Neural cell (in vitro differentiated cells): ENCODE data around the gene SUPT3H. TPM values are rescaled to one million over a fixed set of nuclear protein-coding genes. Genes with fewer than 3 reads are reported as not detected.

Experiments used
- H2AFZ ChIP-seq: fragments of 200-600, 300-800 bp; sonication (generic), shearing (Covaris generic); 2 replicates; pipeline ENCODE4 v1.6.0; 2014; ENCODE audit warnings: low read depth, mild to moderate bottlenecking, antibody characterized with exemption, low read length, moderate library complexity
- H3F3A ChIP-seq: fragments of 200-600 bp; shearing (Covaris generic); 2 replicates; pipeline ENCODE4 v1.6.1; 2016; ENCODE audit warnings: mild to moderate bottlenecking, moderate library complexity, mixed read lengths, antibody characterized with exemption, low read length; ENCODE audit not compliant: insufficient read depth, poor library complexity, severe bottlenecking
- H3K27ac ChIP-seq: fragments of 200-600, 300-800 bp; sonication (generic), shearing (Covaris generic); 2 replicates; pipeline ENCODE4 v1.5.1; 2014; ENCODE audit warnings: mild to moderate bottlenecking, low read length, moderate library complexity
- H3K27me3 ChIP-seq: fragments of 300-800, 200-600 bp; sonication (generic), shearing (Covaris generic); 2 replicates; pipeline ENCODE4 v1.6.0; 2014; ENCODE audit warnings: mild to moderate bottlenecking, low read depth, low read length, moderate library complexity; ENCODE audit not compliant: insufficient read depth
- H3K36me3 ChIP-seq: fragments of 300-800, 200-600 bp; sonication (generic), shearing (Covaris generic); 2 replicates; pipeline ENCODE4 v1.5.1; 2014; ENCODE audit warnings: mild to moderate bottlenecking, antibody characterized with exemption, low read length, moderate library complexity; ENCODE audit not compliant: insufficient read depth
- H3K4me2 ChIP-seq: fragments of 300-800, 200-600 bp; sonication (generic), shearing (Covaris generic); 2 replicates; pipeline ENCODE4 v1.6.0; 2014; ENCODE audit warnings: mild to moderate bottlenecking, low read length
- H3K4me3 ChIP-seq: fragments of 300-800, 200-600 bp; sonication (generic), shearing (Covaris generic); 2 replicates; pipeline ENCODE4 v1.5.1; 2014; ENCODE audit warnings: mild to moderate bottlenecking, low read length, moderate library complexity
- H3K79me2 ChIP-seq: fragments of 200-600 bp; shearing (Covaris generic); replicated peaks from 2 replicates; pipeline ENCODE4 v1.6.0; 2014; ENCODE audit warnings: mild to moderate bottlenecking, low read length, moderate library complexity; ENCODE audit not compliant: insufficient read depth
- H3K9ac ChIP-seq: fragments of 300-800, 200-600 bp; sonication (generic), shearing (Covaris generic); 2 replicates; pipeline ENCODE4 v1.6.1; 2016; ENCODE audit warnings: mild to moderate bottlenecking, low read length, mixed read lengths
- H3K9me2 ChIP-seq: fragments of 200-600 bp; shearing (Covaris generic); 2 replicates; pipeline ENCODE4 v1.6.1; 2016; ENCODE audit warnings: mild to moderate bottlenecking, low read length, mixed read lengths; ENCODE audit not compliant: insufficient read depth
- H3K9me3 ChIP-seq: fragments of 200-600, 300-800 bp; sonication (generic), shearing (Covaris generic); 2 replicates; pipeline ENCODE4 v1.6.1; 2016; ENCODE audit warnings: mild to moderate bottlenecking, mixed run types, low read length, moderate library complexity, mixed read lengths
- H4K20me1 ChIP-seq: fragments of 200-600 bp; shearing (Covaris generic); 2 replicates; pipeline ENCODE4 v1.6.1; 2016; ENCODE audit warnings: mild to moderate bottlenecking, mixed run types; ENCODE audit not compliant: insufficient read depth
- EP300 ChIP-seq: fragments of 450-650 bp; conservative IDR thresholded peaks from 2 replicates; pipeline ENCODE4 v1.6.1; 2014; ENCODE audit warnings: antibody characterized with exemption, mild to moderate bottlenecking, moderate library complexity; ENCODE audit not compliant: poor library complexity, severe bottlenecking
- EZH2 ChIP-seq: fragments of 200-600, 300-800 bp; shearing (Covaris generic), sonication (generic); IDR thresholded peaks from 2 replicates; pipeline ENCODE4 v1.6.1; 2014; ENCODE audit warnings: antibody characterized with exemption, low read length, borderline replicate concordance, mild to moderate bottlenecking; ENCODE audit not compliant: insufficient read depth, poor library complexity, severe bottlenecking
- MXI1 ChIP-seq: fragments of 450-650 bp; conservative IDR thresholded peaks from 2 replicates; pipeline ENCODE4 v1.6.1; 2014; ENCODE audit warnings: antibody characterized with exemption, mild to moderate bottlenecking; ENCODE audit not compliant: poor library complexity, severe bottlenecking
- POLR2AphosphoS5 ChIP-seq: IDR thresholded peaks from 2 replicates; pipeline ENCODE4 v1.6.1; 2012
- RAD21 ChIP-seq: fragments of 450-650 bp; conservative IDR thresholded peaks from 2 replicates; pipeline ENCODE4 v1.6.1; 2014; ENCODE audit warnings: antibody characterized with exemption, mild to moderate bottlenecking, moderate library complexity
- SMC3 ChIP-seq: fragments of 450-650 bp; conservative IDR thresholded peaks from 2 replicates; pipeline ENCODE4 v1.6.1; 2014; ENCODE audit warnings: antibody characterized with exemption, mild to moderate bottlenecking, moderate library complexity; ENCODE audit not compliant: poor library complexity
- TAF1 ChIP-seq: IDR thresholded peaks from 2 replicates; pipeline ENCODE4 v1.6.1; 2012; ENCODE audit warnings: low read depth
- polyA plus RNA-seq: library from polyadenylated mRNA; depleted of rRNA; stranded (reverse); fragments of >200 nt; gene quantifications from 2 replicates; pipeline ENCODE4 v1.2.3, GENCODE V29; 2014
- TF ChIP-seq, protein P1 (sequence below): IDR thresholded peaks from 2 replicates; pipeline ENCODE4 v1.6.1; 2012; ENCODE audit warnings: borderline replicate concordance
- TF ChIP-seq, protein P2 (sequence below): fragments of 450-650 bp; IDR thresholded peaks from 2 replicates; pipeline ENCODE4 v1.5.1; 2014; ENCODE audit warnings: antibody characterized with exemption, mild to moderate bottlenecking, moderate library complexity; ENCODE audit not compliant: poor library complexity, severe bottlenecking

SUPT3H gene
- polyA plus RNA-seq, 1 donor from 2014 or later = 6.8 TPM

- Histone ChIP-seq H3K27ac (no peak overlapping the region), H3K36me3 (no peaks in the 10 kb centered on the region), H3K79me2 (no peaks in the 10 kb centered on the region), H3K4me2 (no peak overlapping the region), H4K20me1 (no peaks in the 10 kb centered on the region), H3K27me3 (no peaks in the 10 kb centered on the region), H3K9me3 (no peaks in the 10 kb centered on the region), H3F3A (no peaks in the 10 kb centered on the region), H3K9ac (no peak overlapping the region), H3K9me2 (no peaks in the 10 kb centered on the region), H3K4me3 (no peak overlapping the region), H2AFZ (no peak overlapping the region)
- TF ChIP-seq POLR2AphosphoS5 = no peak
- no peak for TF ChIP-seq EP300
- no peak for TF ChIP-seq SMC3
- TF ChIP-seq, protein P1, sequence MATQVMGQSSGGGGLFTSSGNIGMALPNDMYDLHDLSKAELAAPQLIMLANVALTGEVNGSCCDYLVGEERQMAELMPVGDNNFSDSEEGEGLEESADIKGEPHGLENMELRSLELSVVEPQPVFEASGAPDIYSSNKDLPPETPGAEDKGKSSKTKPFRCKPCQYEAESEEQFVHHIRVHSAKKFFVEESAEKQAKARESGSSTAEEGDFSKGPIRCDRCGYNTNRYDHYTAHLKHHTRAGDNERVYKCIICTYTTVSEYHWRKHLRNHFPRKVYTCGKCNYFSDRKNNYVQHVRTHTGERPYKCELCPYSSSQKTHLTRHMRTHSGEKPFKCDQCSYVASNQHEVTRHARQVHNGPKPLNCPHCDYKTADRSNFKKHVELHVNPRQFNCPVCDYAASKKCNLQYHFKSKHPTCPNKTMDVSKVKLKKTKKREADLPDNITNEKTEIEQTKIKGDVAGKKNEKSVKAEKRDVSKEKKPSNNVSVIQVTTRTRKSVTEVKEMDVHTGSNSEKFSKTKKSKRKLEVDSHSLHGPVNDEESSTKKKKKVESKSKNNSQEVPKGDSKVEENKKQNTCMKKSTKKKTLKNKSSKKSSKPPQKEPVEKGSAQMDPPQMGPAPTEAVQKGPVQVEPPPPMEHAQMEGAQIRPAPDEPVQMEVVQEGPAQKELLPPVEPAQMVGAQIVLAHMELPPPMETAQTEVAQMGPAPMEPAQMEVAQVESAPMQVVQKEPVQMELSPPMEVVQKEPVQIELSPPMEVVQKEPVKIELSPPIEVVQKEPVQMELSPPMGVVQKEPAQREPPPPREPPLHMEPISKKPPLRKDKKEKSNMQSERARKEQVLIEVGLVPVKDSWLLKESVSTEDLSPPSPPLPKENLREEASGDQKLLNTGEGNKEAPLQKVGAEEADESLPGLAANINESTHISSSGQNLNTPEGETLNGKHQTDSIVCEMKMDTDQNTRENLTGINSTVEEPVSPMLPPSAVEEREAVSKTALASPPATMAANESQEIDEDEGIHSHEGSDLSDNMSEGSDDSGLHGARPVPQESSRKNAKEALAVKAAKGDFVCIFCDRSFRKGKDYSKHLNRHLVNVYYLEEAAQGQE = no peak
- TF ChIP-seq MXI1 = no peak
- TF ChIP-seq, protein P2, sequence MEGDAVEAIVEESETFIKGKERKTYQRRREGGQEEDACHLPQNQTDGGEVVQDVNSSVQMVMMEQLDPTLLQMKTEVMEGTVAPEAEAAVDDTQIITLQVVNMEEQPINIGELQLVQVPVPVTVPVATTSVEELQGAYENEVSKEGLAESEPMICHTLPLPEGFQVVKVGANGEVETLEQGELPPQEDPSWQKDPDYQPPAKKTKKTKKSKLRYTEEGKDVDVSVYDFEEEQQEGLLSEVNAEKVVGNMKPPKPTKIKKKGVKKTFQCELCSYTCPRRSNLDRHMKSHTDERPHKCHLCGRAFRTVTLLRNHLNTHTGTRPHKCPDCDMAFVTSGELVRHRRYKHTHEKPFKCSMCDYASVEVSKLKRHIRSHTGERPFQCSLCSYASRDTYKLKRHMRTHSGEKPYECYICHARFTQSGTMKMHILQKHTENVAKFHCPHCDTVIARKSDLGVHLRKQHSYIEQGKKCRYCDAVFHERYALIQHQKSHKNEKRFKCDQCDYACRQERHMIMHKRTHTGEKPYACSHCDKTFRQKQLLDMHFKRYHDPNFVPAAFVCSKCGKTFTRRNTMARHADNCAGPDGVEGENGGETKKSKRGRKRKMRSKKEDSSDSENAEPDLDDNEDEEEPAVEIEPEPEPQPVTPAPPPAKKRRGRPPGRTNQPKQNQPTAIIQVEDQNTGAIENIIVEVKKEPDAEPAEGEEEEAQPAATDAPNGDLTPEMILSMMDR = no peak
- TF ChIP-seq EZH2 = no peak
- TF ChIP-seq TAF1 = no peak
- TF ChIP-seq RAD21 = no peak
Observed at GRCh38 chr6:45105170-45105820, 272.4 kb downstream of the SUPT3H start.

DNA sequence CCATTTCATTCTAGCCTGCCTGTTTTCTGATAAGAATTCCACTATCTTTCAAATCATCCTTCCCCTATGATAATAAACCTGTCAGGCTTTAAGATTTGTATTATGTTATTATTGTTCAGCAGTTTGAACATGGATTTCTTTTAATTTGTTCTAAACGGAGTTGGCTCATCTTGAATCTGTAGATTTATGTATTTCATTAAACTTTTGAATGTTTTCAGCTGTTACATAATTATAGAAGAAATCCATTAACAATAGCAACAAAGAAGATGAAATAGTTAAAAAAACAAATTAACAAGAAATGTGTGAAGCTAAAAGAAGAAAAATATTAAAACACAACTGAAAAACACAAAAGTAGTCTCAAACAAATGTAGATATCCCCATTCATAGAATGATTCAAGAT lies 273.3 kb downstream of the SUPT3H start:
- Histone ChIP-seq H3K9ac (no peak overlapping the region), H3K4me2 (no peak overlapping the region), H3K27me3 (no peaks in the 10 kb centered on the region), H3K4me3 (no peak overlapping the region), H3F3A (no peaks in the 10 kb centered on the region), H4K20me1 (no peaks in the 10 kb centered on the region), H3K27ac (no peak overlapping the region), H3K79me2 (no peaks in the 10 kb centered on the region), H3K9me2 (no peaks in the 10 kb centered on the region), H3K9me3 (no peaks in the 10 kb centered on the region), H2AFZ (no peak overlapping the region), H3K36me3 (no peaks in the 10 kb centered on the region)
- no peak for TF ChIP-seq MXI1
- TF ChIP-seq EZH2 = no peak
- TF ChIP-seq POLR2AphosphoS5 = no peak
- TF ChIP-seq SMC3 = no peak
- TF ChIP-seq, protein P2 = no peak
- TF ChIP-seq EP300 = no peak
- TF ChIP-seq, protein P1 = no peak
- no peak for TF ChIP-seq TAF1
- TF ChIP-seq RAD21 = no peak
